Neuronal stem cell (in vitro differentiated cells): ENCODE results near the gene GZMM.

Experiments used
- DNase-seq: peaks from one replicate; pipeline ENCODE4 v3.0.0-alpha.2; 2013; ENCODE audit warnings: low spot score
- H2AFZ ChIP-seq: one replicate; pipeline ENCODE4 v1.6.1; 2013; ENCODE audit warnings: mild to moderate bottlenecking, low read length, inconsistent platforms
- H2AK5ac ChIP-seq: 2 replicates; pipeline ENCODE4 v1.6.1; 2013; ENCODE audit warnings: low read depth, mild to moderate bottlenecking, inconsistent platforms, low read length, moderate library complexity, mixed read lengths
- H2BK120ac ChIP-seq: 2 replicates; pipeline ENCODE4 v1.6.1; 2013; ENCODE audit warnings: low read depth, mild to moderate bottlenecking, inconsistent platforms, low read length, moderate library complexity, mixed read lengths
- H2BK12ac ChIP-seq: one replicate; pipeline ENCODE4 v1.6.1; 2013; ENCODE audit warnings: low read length, inconsistent platforms
- H2BK15ac ChIP-seq: 2 replicates; pipeline ENCODE4 v1.6.1; 2013; ENCODE audit warnings: mild to moderate bottlenecking, low read length, inconsistent platforms, mixed read lengths
- H2BK5ac ChIP-seq: one replicate; pipeline ENCODE4 v1.6.1; 2013; ENCODE audit warnings: inconsistent platforms, mild to moderate bottlenecking, low read length, moderate library complexity
- H3K14ac ChIP-seq: one replicate; pipeline ENCODE4 v1.6.1; 2013; ENCODE audit warnings: low read length, inconsistent platforms
- H3K18ac ChIP-seq: 2 replicates; pipeline ENCODE4 v1.6.1; 2013; ENCODE audit warnings: low read length, inconsistent platforms
- H3K23ac ChIP-seq: 2 replicates; pipeline ENCODE4 v1.6.1; 2013; ENCODE audit warnings: low read depth, mild to moderate bottlenecking, mixed read lengths, low read length, inconsistent platforms; ENCODE audit not compliant: poor library complexity
- H3K27ac ChIP-seq: replicated peaks from 3 replicates; pipeline ENCODE4 v1.5.1; 2013; ENCODE audit warnings: low read length, inconsistent platforms
- H3K27me3 ChIP-seq, 3 experiments: 2 replicates each; pipeline ENCODE4 v1.6.1; 2013; ENCODE audit warnings: low read length in 3 of 3, mild to moderate bottlenecking in 2 of 3, inconsistent platforms in 1 of 3, low read depth in 1 of 3, mixed read lengths in 1 of 3, moderate library complexity in 1 of 3; ENCODE audit not compliant: control insufficient read depth in 3 of 3, insufficient read depth in 3 of 3
- H3K36me3 ChIP-seq, 2 donors: replicated peaks in 1 of 2; 2 replicates each; pipeline ENCODE4 v1.6.1; 2013; ENCODE audit warnings: low read length in 2 of 2; ENCODE audit not compliant: control insufficient read depth in 2 of 2, insufficient read depth in 2 of 2
- H3K4ac ChIP-seq: 2 replicates; pipeline ENCODE4 v1.6.1; 2013; ENCODE audit warnings: inconsistent platforms, mild to moderate bottlenecking, low read length, moderate library complexity
- H3K4me1 ChIP-seq, 2 donors: 1 replicate in 1 of 2; 2 replicates in 1 of 2; pipeline ENCODE4 v1.6.1; 2013; ENCODE audit warnings: low read length in 2 of 2, low read depth in 1 of 2; ENCODE audit not compliant: control insufficient read depth in 2 of 2, insufficient read depth in 1 of 2
- H3K4me2 ChIP-seq: one replicate; pipeline ENCODE4 v1.6.1; 2013; ENCODE audit warnings: mild to moderate bottlenecking, low read length, inconsistent platforms; ENCODE audit not compliant: insufficient read depth, poor library complexity, severe bottlenecking
- H3K4me3 ChIP-seq, 2 donors: 2 replicates each; pipeline ENCODE4 v1.5.1; 2013; ENCODE audit warnings: low read length in 2 of 2, mild to moderate bottlenecking in 2 of 2, inconsistent platforms in 1 of 2, moderate library complexity in 1 of 2
- H3K79me1 ChIP-seq: one replicate; pipeline ENCODE4 v1.6.1; 2013; ENCODE audit warnings: low read depth, mild to moderate bottlenecking, inconsistent platforms, low read length, moderate library complexity
- H3K9ac ChIP-seq: one replicate; pipeline ENCODE4 v1.6.1; 2013; ENCODE audit warnings: mild to moderate bottlenecking, low read depth, low read length, inconsistent platforms; ENCODE audit not compliant: poor library complexity
- H3K9me3 ChIP-seq, 2 donors: replicated peaks in 1 of 2; 2 replicates each; pipeline versions ENCODE3 to v1.6.1; 2013; ENCODE audit warnings: low read length in 2 of 2, mild to moderate bottlenecking in 2 of 2, inconsistent platforms in 1 of 2, low read depth in 1 of 2, mixed read lengths in 1 of 2, moderate library complexity in 1 of 2; ENCODE audit not compliant: control insufficient read depth in 2 of 2, insufficient read depth in 1 of 2
- H4K8ac ChIP-seq: one replicate; pipeline ENCODE4 v1.6.1; 2013; ENCODE audit warnings: low read depth, mild to moderate bottlenecking, inconsistent platforms, low read length, moderate library complexity
- H4K91ac ChIP-seq: one replicate; pipeline ENCODE4 v1.6.1; 2013; ENCODE audit warnings: low read length, low read depth, mild to moderate bottlenecking, inconsistent platforms; ENCODE audit not compliant: poor library complexity
- WGBS, 2 donors: extraction: QIAGEN DNeasy Blood & Tissue Kit; methylation state at CpG; one replicate each; pipeline ENCODE4 v1.1.7; 2013; ENCODE audit warnings: missing lambda C conversion rate in 2 of 2, mixed read lengths in 1 of 2; ENCODE audit not compliant: insufficient read length in 2 of 2, insufficient replicate concordance in 1 of 2; ENCODE audit errors: extremely low coverage in 2 of 2; 5-methylcytosine and 5-hydroxymethylcytosine counted together

GZMM gene

GRCh38 chr19:579111-579841, 35.4 kb downstream of the GZMM start:
- H3K27me3 ChIP-seq, result no peaks in the 10 kb centered on the region
- no peak overlapping the region for H2BK12ac ChIP-seq
- H4K8ac ChIP-seq, result no peak overlapping the region
- H3K18ac ChIP-seq, result no peak overlapping the region
- H3K79me1 ChIP-seq, result peaks cover 32% of the 10 kb centered on the region
- no peak overlapping the region for H2AFZ ChIP-seq
- H3K9ac ChIP-seq, result peak overlapping the region; percentile 44
- H3K4me1 ChIP-seq, result peaks cover 13 to 17% of the 10 kb centered on the region in 2 donors
- H3K14ac ChIP-seq, result no peak overlapping the region
- H2AK5ac ChIP-seq, result no peak overlapping the region
- H4K91ac ChIP-seq, result no peak overlapping the region
- H3K23ac ChIP-seq, result peak overlapping the region; percentile 34
- no peak overlapping the region for H3K27ac ChIP-seq
- no peak overlapping the region for H3K4ac ChIP-seq
- no peak overlapping the region for H2BK15ac ChIP-seq
- H3K4me3 ChIP-seq, result no peak overlapping the region
- no peaks in the 10 kb centered on the region for H3K9me3 ChIP-seq
- WGBS, 2 donors, result no CpG with 5 or more reads among the region's 46 CpGs
- no peak overlapping the region for H2BK120ac ChIP-seq
- H3K4me2 ChIP-seq, result no peak overlapping the region
- H3K36me3 ChIP-seq, result peaks cover 50 to 80% of the 10 kb centered on the region in 2 donors
- no peak overlapping the region for H2BK5ac ChIP-seq
- DNase-seq, result no peak

GRCh38 chr19:579842-580155, 35.9 kb downstream of the GZMM start:
- Histone ChIP-seq H2AK5ac (no peak overlapping the region), H3K4me1 (peaks cover 8 to 15% of the 10 kb centered on the region in 2 donors), H3K27ac (no peak overlapping the region), H3K14ac (peak overlapping the region; percentile 38), H3K4me3 (no peak overlapping the region), H3K36me3 (peaks cover 50 to 76% of the 10 kb centered on the region in 2 donors), H3K27me3 (no peaks in the 10 kb centered on the region), H2AFZ (no peak overlapping the region), H3K9me3 (no peaks in the 10 kb centered on the region), H2BK12ac (no peak overlapping the region), H3K4ac (no peak overlapping the region), H2BK120ac (no peak overlapping the region), H4K91ac (no peak overlapping the region), H3K18ac (no peak overlapping the region), H2BK15ac (no peak overlapping the region), H3K23ac (no peak overlapping the region), H3K9ac (no peak overlapping the region), H2BK5ac (no peak overlapping the region), H4K8ac (no peak overlapping the region), H3K4me2 (no peak overlapping the region), H3K79me1 (peaks cover 34% of the 10 kb centered on the region)
- no peak for DNase-seq
- whole genome bisulfite sequencing, 2 donors, result no CpG with 5 or more reads among the region's 11 CpGs

GRCh38 chr19:580274-580835, 36.5 kb downstream of the GZMM start:
- Histone ChIP-seq H3K27ac (no peak overlapping the region), H3K4me1 (peaks cover 2 to 11% of the 10 kb centered on the region in 2 donors), H2AFZ (no peak overlapping the region), H3K4me2 (no peak overlapping the region), H3K9ac (no peak overlapping the region), H3K36me3 (peaks cover 50 to 72% of the 10 kb centered on the region in 2 donors), H3K23ac (peak overlapping the region; percentile 65), H3K27me3 (no peaks in the 10 kb centered on the region), H3K4ac (no peak overlapping the region), H2BK5ac (no peak overlapping the region), H3K4me3 (no peak overlapping the region), H2AK5ac (no peak overlapping the region), H3K14ac (peak overlapping the region; percentile 38), H3K18ac (peak overlapping the region; percentile 38), H2BK120ac (no peak overlapping the region), H2BK12ac (no peak overlapping the region), H2BK15ac (no peak overlapping the region), H4K8ac (peak overlapping the region; percentile 65), H3K9me3 (no peaks in the 10 kb centered on the region), H4K91ac (no peak overlapping the region), H3K79me1 (peaks cover 36% of the 10 kb centered on the region)
- WGBS, 2 donors, result no CpG with 5 or more reads among the region's 22 CpGs
- no peak for DNase-seq

DNA sequence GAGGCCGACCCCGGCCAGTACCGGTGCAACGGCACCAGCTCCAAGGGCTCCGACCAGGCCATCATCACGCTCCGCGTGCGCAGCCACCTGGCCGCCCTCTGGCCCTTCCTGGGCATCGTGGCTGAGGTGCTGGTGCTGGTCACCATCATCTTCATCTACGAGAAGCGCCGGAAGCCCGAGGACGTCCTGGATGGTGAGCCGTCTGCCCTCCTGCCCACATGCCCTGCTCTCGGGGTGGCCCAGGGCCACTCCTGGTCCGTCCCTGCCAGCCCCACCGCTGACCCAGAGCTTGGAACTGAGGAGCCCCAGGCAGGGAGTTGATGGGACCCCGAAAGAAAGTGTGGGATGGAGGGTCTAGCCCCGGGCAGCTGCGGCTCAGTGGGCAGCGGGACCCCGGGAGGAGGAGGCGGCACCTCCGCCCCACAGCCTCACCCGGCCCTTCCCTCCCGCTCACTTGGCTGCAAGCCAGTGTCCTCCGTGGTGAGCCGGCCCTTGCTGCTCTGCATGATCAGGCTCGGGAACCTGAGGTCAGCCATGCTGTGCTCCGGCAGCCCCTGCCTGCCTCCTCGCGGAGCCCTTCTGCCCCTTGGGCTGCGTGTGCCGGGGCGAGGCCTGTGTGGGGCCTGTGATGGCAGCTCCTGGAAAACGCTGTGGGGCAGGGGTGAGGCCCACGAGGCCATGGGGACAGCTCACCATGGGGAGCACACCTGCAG, 37.7 kb downstream of the GZMM start:
- no CpG with 5 or more reads among the region's 40 CpGs for WGBS, 2 donors
- Histone ChIP-seq H3K23ac (peak overlapping the region; percentile 20), H3K79me1 (peaks cover 30% of the 10 kb centered on the region), H3K4me2 (no peak overlapping the region), H2BK5ac (peak overlapping the region; percentile 39), H3K14ac (no peak overlapping the region), H3K27me3 (no peaks in the 10 kb centered on the region), H3K9ac (no peak overlapping the region), H2BK120ac (no peak overlapping the region), H4K8ac (no peak overlapping the region), H3K18ac (no peak overlapping the region), H3K4me1 (peaks cover 0 to 5% of the 10 kb centered on the region in 2 donors), H4K91ac (no peak overlapping the region), H3K4ac (no peak overlapping the region), H3K27ac (no peak overlapping the region), H3K4me3 (peak overlapping the region in 1 of 2 donors; percentile 13), H2BK12ac (no peak overlapping the region), H2BK15ac (no peak overlapping the region), H3K36me3 (peaks cover 47 to 63% of the 10 kb centered on the region in 2 donors), H2AK5ac (no peak overlapping the region), H3K9me3 (no peaks in the 10 kb centered on the region), H2AFZ (no peak overlapping the region)
- no peak for DNase-seq
